Stimulated activated CD4-positive, alpha-beta T cell treated with anti-CD3 and anti-CD28 coated beads, Interleukin-2, amount 100 ng/mL, for 24 hours (primary cell): ENCODE measurements around the gene ATP11C.
"Not testable (repeated sequence)": the region's sequence is repeated elsewhere in the genome, so short reads cannot be mapped to it uniquely, and the experiment has no call there.

ENCODE experiments used
- DNase-seq, 2 donors: peaks; one replicate each; pipeline ENCODE4 v3.0.0-alpha.2; 2020

The ATP11C gene

GRCh38 chrX:139932901-139933796 lies at the start of gene ATP11C:
ATP11C (minus strand) TSS chrX:139933053; CDS start chrX:139932042, 1,011 bp downstream.
- DNase-seq: peak; percentile 78 to 80

- no peak for DNase-seq
Observed at GRCh38 chrX:139974471-139974870, 41.6 kb upstream of the ATP11C start.

GRCh38 chrX:139972629-139973624 lies 40.1 kb upstream of the ATP11C start:
- no peak for DNase-seq

GRCh38 chrX:139972113-139972512 lies 39.3 kb upstream of the ATP11C start:
- no peak for DNase-seq

GRCh38 chrX:139971394-139971749 lies 38.5 kb upstream of the ATP11C start:
- DNase-seq: no peak

- DNase-seq: no peak
Observed at GRCh38 chrX:139969286-139969685, 36.4 kb upstream of the ATP11C start.

- no peak for DNase-seq
Observed at GRCh38 chrX:139967750-139968149, 34.9 kb upstream of the ATP11C start.

GRCh38 chrX:139967300-139967699 lies 34.4 kb upstream of the ATP11C start:
- DNase-seq: no peak

- peak in 1 of 2 donors; percentile 2 for DNase-seq
Observed at GRCh38 chrX:139966159-139966558, 33.3 kb upstream of the ATP11C start.

GRCh38 chrX:139965421-139965820 lies 32.6 kb upstream of the ATP11C start, which contains the start of gene CXorf66:
CXorf66 (minus strand) TSS chrX:139965521; CDS start chrX:139965496, 25 bp downstream.
- DNase-seq: no peak

- not testable (repeated sequence) for DNase-seq
Observed at GRCh38 chrX:139961091-139961490, 28.2 kb upstream of the ATP11C start.

GRCh38 chrX:139949703-139950102 lies 16.9 kb upstream of the ATP11C start:
- no peak for DNase-seq

GRCh38 chrX:139945075-139945474 lies 12.2 kb upstream of the ATP11C start:
- no peak for DNase-seq

GRCh38 chrX:139936259-139936658 lies 3.4 kb upstream of the ATP11C start:
- DNase-seq: no peak

GRCh38 chrX:139933904-139934303 lies 1.1 kb upstream of the ATP11C start:
- no peak for DNase-seq

- peak; percentile 34 to 45 for DNase-seq
Observed at GRCh38 chrX:139932073-139932900, 566 bp downstream of the ATP11C start.

GRCh38 chrX:139931646-139932072 lies 1.2 kb downstream of the ATP11C start:
- DNase-seq: no peak

GRCh38 chrX:139930916-139931645 lies 1.8 kb downstream of the ATP11C start:
- peak; percentile 15 to 17 for DNase-seq

- DNase-seq: no peak
Observed at GRCh38 chrX:139930401-139930800, 2.5 kb downstream of the ATP11C start.

- no peak for DNase-seq
Observed at GRCh38 chrX:139929876-139930275, 3.0 kb downstream of the ATP11C start.

- DNase-seq: no peak
Observed at GRCh38 chrX:139924696-139925095, 8.2 kb downstream of the ATP11C start.
